22Rv1 (cell line): Measurements from ENCODE around the gene NMU.

ENCODE experiments used
- CTCF ChIP-seq: fragments of 450-650 bp; IDR thresholded peaks from 2 replicates; pipeline ENCODE4 v1.5.1; 2017; ENCODE audit warnings: mild to moderate bottlenecking
- ZFX ChIP-seq: fragments of 450-650 bp; IDR thresholded peaks from 2 replicates; pipeline ENCODE4 v1.6.1; 2017; ENCODE audit warnings: antibody characterized with exemption, borderline replicate concordance

- TF ChIP-seq CTCF (no peak), ZFX (no peak)
Observed at GRCh38 chr4:55600640-55601039, 35.5 kb downstream of the NMU start.
